Heart left ventricle (tissue), 16 donors: ENCODE measurements around the gene ZNF816. TPM values are rescaled to one million over a fixed set of nuclear protein-coding genes. Genes with fewer than 3 reads are reported as not detected.

Source experiments
- ATAC-seq, 4 donors: fragments of 200-7000 bp; cut with Tn5 transposase; one replicate each; pipeline ENCODE4 v1.9.1; 2020 to 2022; ENCODE audit warnings: moderate library complexity in 4 of 4, mild to moderate bottlenecking in 3 of 4, moderate number of reproducible peaks in 1 of 4
- DNase-seq, 5 donors: peaks; one replicate each; pipeline ENCODE4 v3.0.0-alpha.2; 2020
- H3K27ac ChIP-seq, 12 donors: fragments of 200-600 bp; sonication (generic) in 4 of 12; one replicate each; pipeline versions ENCODE4 v1.5.0 to v1.8.0; 2016 to 2022; ENCODE audit warnings: mild to moderate bottlenecking in 2 of 12
- H3K27me3 ChIP-seq, 9 donors: fragments of 200-600 bp; sonication (generic) in 2 of 9; one replicate each; pipeline versions ENCODE4 v1.5.1 to v1.8.0; 2016 to 2022; ENCODE audit warnings: mild to moderate bottlenecking in 3 of 9
- H3K36me3 ChIP-seq, 9 donors: fragments of 200-600 bp; sonication (generic) in 2 of 9; one replicate each; pipeline versions ENCODE4 v1.5.0 to v1.8.0; 2018 to 2022; ENCODE audit warnings: mild to moderate bottlenecking in 2 of 9
- H3K4me1 ChIP-seq, 12 donors: fragments of 200-600 bp; sonication (generic) in 4 of 12; one replicate each; pipeline versions ENCODE4 v1.5.0 to v1.8.0; 2016 to 2022; ENCODE audit warnings: mild to moderate bottlenecking in 3 of 12
- H3K4me3 ChIP-seq, 12 donors: fragments of 200-600 bp; sonication (generic) in 4 of 12; one replicate each; pipeline versions ENCODE4 v1.5.0 to v1.8.0; 2017 to 2022; ENCODE audit warnings: mild to moderate bottlenecking in 9 of 12, moderate library complexity in 4 of 12
- H3K9me3 ChIP-seq, 12 donors: fragments of 200-600 bp; sonication (generic) in 4 of 12; one replicate each; pipeline versions ENCODE4 v1.5.0 to v1.8.0; 2016 to 2022; ENCODE audit warnings: mild to moderate bottlenecking in 1 of 12
- POLR2A ChIP-seq, 2 donors: fragments of 450-650 bp; IDR thresholded peaks; one replicate each; pipeline ENCODE4 v1.6.1; 2017; ENCODE audit warnings: antibody characterized with exemption in 2 of 2, mild to moderate bottlenecking in 2 of 2, moderate library complexity in 2 of 2
- WGBS, 4 donors: extraction: QIAGEN DNeasy Blood & Tissue Kit in 2 of 4; methylation state at CpG; one replicate each; pipeline versions ENCODE4 v1.1.5 to v1.1.7; 2013 to 2018; 5-methylcytosine and 5-hydroxymethylcytosine counted together
- intact Hi-C, 10 donors: fragments of 100-400 bp; cut with DNase I; formaldehyde crosslinking; loops; one replicate each; pipeline versions ENCODE4 v1.11.1 to v1.14.2; 2022
- polyA plus RNA-seq, 2 donors: library from polyadenylated mRNA; stranded (reverse); fragments of 200-250 nt; gene quantifications; one replicate each; pipeline ENCODE4 v1.2.3, GENCODE V29; 2013
- total RNA-seq, 9 donors: library from RNA; depleted of rRNA in 2 of 9; stranded (reverse); fragments of >200 nt in 2 of 9; fragmentation: NEBNext Ultra II Directional in 3 of 9; extraction: Animal tissue kit (Norgen Biotek cat#: 25700) in 3 of 9; gene quantifications; one replicate each; pipeline versions ENCODE4 v1.1.0 to v1.2.4, GENCODE V29; 2016 to 2023
- TF ChIP-seq, protein P1 (sequence below), 12 donors: fragments of 200-600 bp; sonication (generic) in 4 of 12; IDR thresholded peaks; one replicate each; pipeline versions ENCODE4 v1.5.0 to v1.8.0; 2018 to 2022; ENCODE audit warnings: antibody characterized with exemption in 12 of 12, mild to moderate bottlenecking in 5 of 12
- donor health status: ischemic (EF 13 %, LVEDD 7.1; RV severe dilation, severe dysfunction).
- donor health status: healthy with polysubstance abuse.
- donor health status: DM: no; HTN: yes; CAD: no.
- donor health status: DM: no; HTN: no; CAD: no.
- donor health status: ischemic (EF 25% LVEDD 6.9; RV normal size, moderate dysfunction).
- donor health status: ischemic (EF 25% LVEDD 5.7; RV mildly dilated, moderate dysfunction).
- donor health status: healthy.
- donor health status: DM: yes; HTN: yes; CAD: no.
- donor health status: ischemic (EF 35%, LVEDD 5.7; RV mildly dilated, moderate dysfunction).
- donor health status: nonischemic (EF 11% LVEDD 7.7; RV severe dilation, severe dysfunction).
- donor health status: DM: yes; HTN: yes; CAD: no.
- donor health status: PGD.
- donor health status: ischemic (EF 29% LVEDD 5.4; RV normal size, mild dysfunction).
- donor health status: nonischemic (EF 23%, LVEDD 6.1; RV moderate dilation, normal function).

ZNF816 gene
- total and polyA plus RNA-seq, 11 donors, result 1.3 to 8.0 (median 4.3) TPM

DNA sequence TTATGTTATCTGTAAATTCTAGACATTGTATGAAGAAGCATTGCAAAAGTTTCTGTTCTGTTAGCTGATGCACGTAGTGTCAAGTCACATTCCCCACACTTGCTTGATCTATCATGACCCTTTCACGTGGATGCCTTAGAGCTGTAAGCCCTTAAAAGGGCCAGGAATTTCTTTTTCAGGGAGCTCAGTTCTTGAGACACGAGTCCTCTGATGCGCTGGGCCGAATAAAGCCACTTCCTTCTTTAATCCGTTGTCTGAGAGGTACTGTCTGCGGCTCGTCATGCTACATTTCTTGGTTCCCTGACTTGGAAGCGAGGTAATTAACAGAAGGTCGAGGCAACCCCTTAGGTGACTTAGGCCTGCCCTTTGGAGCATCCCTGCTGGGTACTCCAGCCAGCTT is 5.8 kb downstream of the ZNF816 start:
- Histone ChIP-seq H3K27me3 (no peaks in the 10 kb centered on the region), H3K36me3 (peaks cover 5 to 55% (median 47%) of the 10 kb centered on the region in 9 donors), H3K9me3 (peaks cover 0 to 74% (median 25%) of the 10 kb centered on the region in 12 donors), H3K27ac (no peak overlapping the region), H3K4me1 (peaks cover 0 to 11% (median 4%) of the 10 kb centered on the region in 12 donors), H3K4me3 (no peak overlapping the region)
- DNase-seq (no peak), ATAC-seq (no peak)
- 94 to 99% (median 97%) methylated on average over 10 of the region's 10 CpGs for WGBS, 4 donors
- intact Hi-C loops, result no loop called here
- TF ChIP-seq, protein P1, sequence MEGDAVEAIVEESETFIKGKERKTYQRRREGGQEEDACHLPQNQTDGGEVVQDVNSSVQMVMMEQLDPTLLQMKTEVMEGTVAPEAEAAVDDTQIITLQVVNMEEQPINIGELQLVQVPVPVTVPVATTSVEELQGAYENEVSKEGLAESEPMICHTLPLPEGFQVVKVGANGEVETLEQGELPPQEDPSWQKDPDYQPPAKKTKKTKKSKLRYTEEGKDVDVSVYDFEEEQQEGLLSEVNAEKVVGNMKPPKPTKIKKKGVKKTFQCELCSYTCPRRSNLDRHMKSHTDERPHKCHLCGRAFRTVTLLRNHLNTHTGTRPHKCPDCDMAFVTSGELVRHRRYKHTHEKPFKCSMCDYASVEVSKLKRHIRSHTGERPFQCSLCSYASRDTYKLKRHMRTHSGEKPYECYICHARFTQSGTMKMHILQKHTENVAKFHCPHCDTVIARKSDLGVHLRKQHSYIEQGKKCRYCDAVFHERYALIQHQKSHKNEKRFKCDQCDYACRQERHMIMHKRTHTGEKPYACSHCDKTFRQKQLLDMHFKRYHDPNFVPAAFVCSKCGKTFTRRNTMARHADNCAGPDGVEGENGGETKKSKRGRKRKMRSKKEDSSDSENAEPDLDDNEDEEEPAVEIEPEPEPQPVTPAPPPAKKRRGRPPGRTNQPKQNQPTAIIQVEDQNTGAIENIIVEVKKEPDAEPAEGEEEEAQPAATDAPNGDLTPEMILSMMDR (IDR thresholded peaks at IDR 0.05), result no peak
- TF ChIP-seq POLR2A (IDR thresholded peaks at IDR 0.05), result no peak

- Histone ChIP-seq H3K36me3 (peaks cover 5 to 60% (median 37%) of the 10 kb centered on the region in 9 donors), H3K27ac (no peak overlapping the region), H3K9me3 (peaks cover 0 to 78% (median 64%) of the 10 kb centered on the region in 12 donors), H3K4me1 (peaks cover 0 to 4% (median 0%) of the 10 kb centered on the region in 12 donors), H3K27me3 (no peaks in the 10 kb centered on the region), H3K4me3 (no peak overlapping the region)
- no peak for DNase-seq
- no peak for ATAC-seq
- intact Hi-C loops, result no loop called here
- TF ChIP-seq POLR2A (IDR thresholded peaks at IDR 0.05), result no peak
- TF ChIP-seq, protein P1 (IDR thresholded peaks at IDR 0.05), result no peak
- 0 to 100% (median 62%) methylated on average over 1 of the region's 1 CpG for WGBS, 4 donors
Measured at GRCh38 chr19:52949422-52949821, 13.3 kb downstream of the ZNF816 start.

DNA sequence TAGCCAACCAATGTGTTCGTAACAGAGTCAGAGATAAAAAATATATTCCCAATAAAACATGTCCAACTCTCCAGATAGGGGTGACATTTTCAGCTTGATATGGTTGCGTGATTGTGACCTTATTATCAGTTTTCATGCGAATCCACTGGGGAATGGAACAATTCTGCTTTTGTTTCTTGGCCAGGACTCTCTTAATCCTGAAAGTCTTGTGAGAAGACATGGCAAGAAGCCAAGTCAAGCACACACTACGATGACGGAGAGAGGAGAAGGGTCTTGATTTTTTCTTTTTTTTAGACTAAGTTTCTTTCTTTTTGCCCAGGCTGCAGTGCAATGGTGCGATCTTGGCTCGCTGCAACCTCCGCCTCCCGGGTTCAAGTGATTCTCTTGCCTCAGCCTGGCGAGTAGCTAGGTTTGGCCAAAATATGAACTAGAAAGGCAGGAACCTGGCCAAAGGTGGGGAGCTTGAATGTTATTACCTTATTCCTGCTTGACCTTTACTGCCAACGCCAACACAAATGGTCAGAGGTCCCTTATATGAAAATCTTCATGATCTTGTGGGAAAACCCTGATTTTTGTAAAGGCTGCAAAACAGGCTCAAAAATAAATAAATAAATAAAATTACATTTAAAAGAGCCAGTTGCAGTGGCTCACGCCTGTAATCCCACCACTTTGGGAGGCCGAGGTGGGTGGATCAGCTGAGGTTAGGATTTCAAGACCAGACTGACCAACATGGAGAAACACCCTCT is 14.5 kb downstream of the ZNF816 start:
- Histone ChIP-seq H3K27ac (no peak overlapping the region), H3K9me3 (peaks cover 0 to 73% (median 64%) of the 10 kb centered on the region in 12 donors), H3K4me3 (no peak overlapping the region), H3K4me1 (peaks cover 0 to 4% (median 1%) of the 10 kb centered on the region in 12 donors), H3K36me3 (peaks cover 5 to 51% (median 30%) of the 10 kb centered on the region in 9 donors), H3K27me3 (no peaks in the 10 kb centered on the region)
- TF ChIP-seq, protein P1 (IDR thresholded peaks at IDR 0.05), result no peak
- no peak for TF ChIP-seq POLR2A (IDR thresholded peaks at IDR 0.05)
- 80 to 92% (median 88%) methylated on average over 13 of the region's 13 CpGs for WGBS, 4 donors
- DNase-seq (no peak), ATAC-seq (no peak)
- intact Hi-C loops, result no loop called here
